Astrocyte of the hippocampus (primary cell): ENCODE results near the gene WDR93.

Experiments used
- DNase-seq: peaks from one replicate; pipeline ENCODE4 v3.0.0; 2011; ENCODE audit warnings: low read depth, low spot score

The WDR93 gene

GRCh38 chr15:89790206-89790605 is 99.6 kb downstream of the WDR93 start:
- no peak for DNase-seq

DNA sequence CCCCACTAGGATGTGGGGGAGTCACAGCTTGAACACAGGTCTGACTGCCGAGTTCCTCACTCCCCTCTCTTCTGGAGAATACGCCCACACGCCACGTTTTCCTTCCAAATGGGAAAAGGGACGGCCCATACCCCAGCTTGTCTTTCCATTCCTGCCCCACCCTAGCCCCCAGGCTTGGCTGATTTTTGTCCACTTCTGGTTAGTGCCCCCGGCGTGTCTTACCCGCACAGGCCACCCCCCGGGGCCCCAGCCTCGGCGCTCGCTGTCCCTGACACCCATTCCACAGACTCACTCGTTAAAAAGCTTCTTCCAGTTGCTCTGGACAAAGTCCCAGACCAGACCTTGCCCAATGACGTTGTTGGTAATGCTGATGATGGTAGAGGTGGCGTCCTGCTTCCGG is 100.0 kb downstream of the WDR93 start:
- DNase-seq: no peak

DNA sequence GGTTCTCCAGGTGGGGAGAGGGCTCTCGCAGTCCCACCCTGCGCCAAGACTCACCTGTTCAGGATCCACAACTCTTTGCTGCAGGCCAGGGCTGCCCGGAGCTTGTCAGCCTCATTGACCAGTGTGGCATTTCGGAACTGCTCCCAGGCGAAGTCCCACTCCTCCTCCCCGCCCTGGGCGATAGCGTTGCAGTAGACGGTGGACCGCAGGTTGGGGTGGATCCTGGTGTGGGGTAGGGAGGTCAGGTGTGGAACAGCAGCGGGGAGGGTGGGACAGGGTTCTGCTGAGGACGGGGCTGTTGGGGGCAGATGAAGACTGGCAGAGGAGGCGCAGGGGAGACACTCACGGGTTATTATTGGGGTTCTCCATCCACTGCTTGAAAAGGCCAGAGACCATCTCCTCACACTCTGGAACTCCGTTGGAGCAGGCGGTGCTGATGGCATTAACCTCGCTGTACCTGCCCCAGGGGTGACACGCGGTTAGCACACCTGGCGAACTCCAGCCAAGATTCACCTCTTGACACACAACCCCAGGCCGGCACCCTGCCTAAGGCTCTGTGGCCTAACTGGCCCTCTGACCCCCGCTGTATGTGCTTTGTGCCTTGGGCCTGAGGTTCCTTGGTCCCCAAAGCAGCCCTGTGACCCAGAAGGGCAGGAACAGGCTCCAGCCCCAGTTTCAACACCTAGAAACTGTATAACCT is 101.6 kb downstream of the WDR93 start:
- no peak for DNase-seq
